KOPT-K1 (cell line): ENCODE data around the gene CYP27B1.
A peak's percentile ranks its signal among the peaks of the same experiment; 100 is the strongest.

Experiments used
- H3K27ac ChIP-seq: fragments of 200-600 bp; sonication (generic); 2 replicates; pipeline ENCODE4 v1.5.1; 2016; ENCODE audit warnings: antibody characterized with exemption, mild to moderate bottlenecking, low read depth, low read length; ENCODE audit not compliant: poor library complexity, severe bottlenecking
- H3K36me3 ChIP-seq: fragments of 200-600 bp; sonication (generic); 2 replicates; pipeline ENCODE4 v1.5.1; 2017; ENCODE audit warnings: antibody characterized with exemption, mild to moderate bottlenecking, low read length, moderate library complexity; ENCODE audit not compliant: insufficient read depth
- H3K9me3 ChIP-seq: fragments of 200-600 bp; sonication (generic); 2 replicates; pipeline ENCODE4 v1.5.1; 2017; ENCODE audit warnings: antibody characterized with exemption, low read length, mild to moderate bottlenecking; ENCODE audit not compliant: insufficient read depth, poor library complexity, severe bottlenecking

CYP27B1 gene

DNA sequence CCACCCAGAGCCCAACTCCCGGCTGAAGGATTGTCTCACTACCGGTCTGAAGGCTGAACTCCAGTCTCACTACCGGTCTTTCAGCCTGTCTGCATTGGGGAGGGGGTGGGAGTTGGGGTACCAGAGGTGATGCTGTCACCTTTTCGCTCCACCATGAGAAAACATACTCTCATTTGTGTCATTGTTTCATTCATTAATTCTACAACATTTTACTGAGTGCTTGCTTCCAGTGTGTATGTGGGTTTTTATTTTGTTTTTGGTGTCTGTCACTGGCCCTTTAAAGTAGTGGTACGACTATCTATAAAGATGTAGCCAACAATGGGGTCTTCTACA, 14.2 kb downstream of the CYP27B1 start:
- no peaks in the 10 kb centered on the region for H3K9me3 ChIP-seq
- peaks cover 43% of the 10 kb centered on the region for H3K36me3 ChIP-seq
- peak overlapping the region; percentile 48 for H3K27ac ChIP-seq

GRCh38 chr12:57751788-57752667, 14.8 kb downstream of the CYP27B1 start, which contains the start of gene CDK4:
Gene CDK4, minus strand, starts transcription at chr12:57752310. Its CDS starts 593 bp downstream, at chr12:57751717.
- no peaks in the 10 kb centered on the region for H3K9me3 ChIP-seq
- peak within 1 kb of the TSS; percentile 93 for H3K27ac ChIP-seq
- peaks cover 43% of the 10 kb centered on the region for H3K36me3 ChIP-seq

DNA sequence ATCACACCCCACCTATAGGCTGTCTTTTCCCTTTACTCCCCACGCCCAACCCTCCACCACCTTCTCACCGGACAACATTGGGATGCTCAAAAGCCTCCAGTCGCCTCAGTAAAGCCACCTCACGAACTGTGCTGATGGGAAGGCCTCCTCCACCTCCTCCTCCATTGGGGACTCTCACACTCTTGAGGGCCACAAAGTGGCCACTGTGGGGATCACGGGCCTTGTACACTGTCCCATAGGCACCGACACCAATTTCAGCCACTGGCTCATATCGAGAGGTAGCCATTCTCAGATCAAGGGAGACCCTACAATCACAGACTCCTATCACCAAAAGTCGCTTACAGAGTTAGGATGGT, 15.5 kb downstream of the CYP27B1 start:
- peaks cover 47% of the 10 kb centered on the region for H3K36me3 ChIP-seq
- H3K9me3 ChIP-seq: no peaks in the 10 kb centered on the region
- peak overlapping the region; percentile 93 for H3K27ac ChIP-seq

DNA sequence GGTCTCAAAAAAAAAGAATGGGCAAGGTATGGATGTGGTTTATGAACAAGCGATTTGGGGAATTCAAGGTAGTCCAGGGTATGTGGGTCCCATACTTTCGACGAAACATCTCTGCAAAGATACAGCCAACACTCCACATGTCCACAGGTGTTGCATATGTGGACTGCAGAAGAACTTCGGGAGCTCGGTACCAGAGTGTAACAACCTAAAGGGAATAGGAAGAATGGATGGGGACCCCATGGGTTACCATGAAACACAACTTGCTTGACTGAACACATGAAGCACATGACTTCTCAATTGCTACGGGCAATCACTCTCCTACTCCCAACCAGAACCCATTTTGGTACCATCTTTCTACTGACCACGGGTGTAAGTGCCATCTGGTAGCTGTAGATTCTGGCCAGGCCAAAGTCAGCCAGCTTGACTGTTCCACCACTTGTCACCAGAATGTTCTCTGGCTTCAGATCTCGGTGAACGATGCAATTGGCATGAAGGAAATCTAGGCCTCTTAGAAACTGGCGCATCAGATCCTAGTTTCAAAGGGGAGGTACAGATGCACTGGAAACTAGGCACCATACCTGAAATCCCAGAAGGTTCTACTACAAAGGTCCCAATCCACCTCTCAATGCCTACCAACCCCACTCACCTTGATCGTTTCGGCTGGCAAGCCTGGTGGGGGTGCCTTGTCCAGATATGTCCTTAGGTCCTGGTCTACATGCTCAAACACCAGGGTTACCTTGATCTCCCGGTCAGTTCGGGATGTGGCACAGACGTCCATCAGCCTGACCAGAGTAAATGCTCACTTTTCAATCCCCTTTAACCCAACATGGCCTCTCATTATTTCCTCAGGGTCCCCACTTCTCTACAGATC, 16.1 kb downstream of the CYP27B1 start:
- Histone ChIP-seq H3K27ac (peak overlapping the region; percentile 93), H3K36me3 (peaks cover 53% of the 10 kb centered on the region), H3K9me3 (no peaks in the 10 kb centered on the region)

GRCh38 chr12:57749061-57749460, 17.8 kb downstream of the CYP27B1 start:
- no peak overlapping the region for H3K27ac ChIP-seq
- peaks cover 57% of the 10 kb centered on the region for H3K36me3 ChIP-seq
- H3K9me3 ChIP-seq: no peaks in the 10 kb centered on the region

- Histone ChIP-seq H3K27ac (no peak overlapping the region), H3K9me3 (no peaks in the 10 kb centered on the region), H3K36me3 (peaks cover 56% of the 10 kb centered on the region)
These were observed 20.9 kb downstream of the CYP27B1 start for GRCh38 chr12:57746025-57746424.

DNA sequence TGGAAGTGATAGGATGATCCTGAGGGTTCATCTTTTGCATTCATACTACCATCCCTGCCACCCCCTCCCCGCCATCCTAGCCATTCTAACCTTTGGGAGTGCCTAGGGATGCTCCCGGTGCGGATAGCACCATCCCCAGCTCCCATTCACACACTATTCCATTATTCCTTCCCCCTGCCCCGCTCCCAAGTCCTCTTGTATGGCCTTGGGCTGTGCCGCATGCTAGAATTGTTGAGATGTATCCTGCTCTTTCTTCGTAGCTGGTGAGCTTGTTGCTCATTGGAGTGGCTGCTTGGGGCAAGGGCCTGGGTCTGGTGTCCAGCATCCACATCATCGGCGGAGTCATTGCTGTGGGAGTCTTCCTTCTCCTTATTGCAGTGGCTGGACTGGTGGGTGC, 21.4 kb downstream of the CYP27B1 start:
- H3K36me3 ChIP-seq: peaks cover 50% of the 10 kb centered on the region
- H3K9me3 ChIP-seq: no peaks in the 10 kb centered on the region
- peak overlapping the region; percentile 78 for H3K27ac ChIP-seq

DNA sequence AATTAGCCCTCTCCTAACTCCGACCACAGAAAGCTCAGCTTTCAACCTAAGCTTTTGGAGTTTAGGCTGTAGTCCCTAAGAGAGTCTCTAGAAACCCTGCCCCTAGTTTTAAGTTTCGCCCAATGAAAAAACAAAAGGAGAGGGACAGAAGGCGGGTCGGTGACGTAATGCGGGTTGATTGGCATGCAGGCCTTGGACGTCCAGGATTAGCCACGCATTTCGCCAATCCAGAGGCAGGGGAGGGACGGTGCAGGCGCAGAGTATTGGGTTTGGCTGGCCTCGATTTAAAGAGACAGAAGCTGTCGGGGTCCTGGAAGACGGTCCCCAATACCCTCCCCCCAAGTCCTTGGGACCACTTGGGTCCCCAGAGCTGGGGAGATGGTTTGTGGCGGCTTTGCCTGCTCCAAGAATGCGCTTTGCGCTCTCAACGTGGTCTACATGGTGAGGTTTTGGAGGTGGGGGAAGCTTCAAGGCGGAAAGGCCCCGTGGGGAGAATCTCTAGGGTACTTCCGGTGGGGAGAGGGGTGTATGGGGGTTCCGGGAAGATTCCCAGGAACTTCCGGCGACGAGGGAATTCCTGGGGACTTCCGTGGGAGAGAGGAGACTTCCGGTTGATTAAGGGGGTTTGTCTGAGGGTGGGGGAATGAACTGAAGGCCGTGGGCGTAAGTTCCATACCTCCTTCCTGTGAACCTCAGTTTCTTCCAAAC, 21.9 kb downstream of the CYP27B1 start, which contains the start of gene TSPAN31:
TSS of gene TSPAN31 (plus strand) at position 263 of the 708 bp plus-strand sequence. CDS start at position 379, 116 bp downstream.
- Histone ChIP-seq H3K27ac (peak within 1 kb of the TSS; percentile 78), H3K36me3 (peaks cover 47% of the 10 kb centered on the region), H3K9me3 (no peaks in the 10 kb centered on the region)

DNA sequence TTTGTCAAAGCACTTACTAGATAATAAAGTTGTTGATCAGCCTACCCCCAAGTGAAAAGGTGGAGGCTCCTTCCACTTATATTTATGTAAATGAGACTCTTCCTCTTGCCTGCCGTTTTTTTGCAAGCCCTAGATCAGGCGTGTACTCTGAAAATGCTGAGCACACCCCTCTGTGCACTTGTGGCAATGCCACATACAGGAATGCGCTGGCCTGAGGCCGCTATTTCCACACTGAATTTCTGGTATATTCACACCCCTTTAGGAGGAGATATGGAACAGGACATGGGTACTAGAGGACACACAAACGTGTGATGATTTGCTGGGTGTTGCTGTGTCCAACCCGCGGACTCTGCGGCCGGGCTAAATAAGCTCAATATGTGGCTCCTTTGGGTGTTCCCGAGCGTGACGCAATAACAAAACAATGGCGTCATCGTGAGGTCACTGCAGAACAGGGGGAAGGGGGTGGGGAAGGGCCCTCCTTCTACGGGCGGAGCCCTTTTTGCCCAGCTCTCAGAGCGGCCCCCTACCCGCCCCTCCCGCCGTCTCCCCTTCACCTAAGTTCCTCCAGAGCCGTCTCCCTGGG, 22.6 kb downstream of the CYP27B1 start:
- Histone ChIP-seq H3K27ac (peak overlapping the region; percentile 78), H3K9me3 (no peaks in the 10 kb centered on the region), H3K36me3 (peaks cover 47% of the 10 kb centered on the region)

GRCh38 chr12:57743769-57744168, 23.1 kb downstream of the CYP27B1 start:
- H3K9me3 ChIP-seq: no peaks in the 10 kb centered on the region
- no peak overlapping the region for H3K27ac ChIP-seq
- H3K36me3 ChIP-seq: peaks cover 47% of the 10 kb centered on the region

DNA sequence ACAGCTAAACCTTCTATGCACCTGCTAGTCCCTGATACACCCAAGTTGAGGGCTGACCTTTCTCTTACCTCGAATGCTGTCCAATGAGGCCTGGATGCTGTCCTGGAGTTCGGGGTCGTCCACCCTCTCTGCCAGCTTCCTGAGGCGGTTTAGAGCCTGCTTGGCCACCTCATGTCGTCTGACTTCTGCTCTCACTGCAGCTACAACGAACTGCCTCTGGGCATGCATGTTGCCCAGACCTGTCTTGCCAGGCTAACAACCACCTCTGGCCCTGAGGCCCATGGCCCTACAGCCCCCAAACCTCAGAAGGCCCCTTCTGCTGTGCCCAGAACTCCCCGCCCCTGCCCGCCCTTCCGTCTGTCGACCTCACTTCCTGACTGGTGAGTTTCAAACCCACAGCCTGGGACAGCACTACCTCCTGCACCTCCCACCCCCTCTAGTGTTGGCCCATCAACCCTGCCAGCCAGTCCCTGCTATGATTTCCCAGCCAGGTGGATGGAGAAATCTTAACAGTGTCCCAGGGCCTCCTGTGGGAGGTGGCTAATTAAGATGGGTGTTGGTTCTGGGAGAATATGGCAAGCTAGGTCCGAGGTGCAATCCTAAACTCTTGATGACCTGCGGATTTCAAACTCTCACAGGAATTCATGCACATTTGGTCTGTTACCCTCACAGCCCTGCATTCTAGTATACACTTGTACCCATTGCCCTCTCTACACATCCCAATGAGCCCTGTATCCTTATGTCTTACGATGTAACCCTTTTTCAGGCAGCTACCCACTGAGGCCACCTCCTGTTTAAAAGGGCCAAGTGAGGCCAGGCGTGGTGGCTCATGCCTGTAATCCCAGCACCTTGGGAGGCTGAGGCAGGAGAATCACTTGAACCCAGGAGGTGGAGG, 24.8 kb downstream of the CYP27B1 start:
- peaks cover 35% of the 10 kb centered on the region for H3K36me3 ChIP-seq
- no peaks in the 10 kb centered on the region for H3K9me3 ChIP-seq
- peak overlapping the region; percentile 80 for H3K27ac ChIP-seq

DNA sequence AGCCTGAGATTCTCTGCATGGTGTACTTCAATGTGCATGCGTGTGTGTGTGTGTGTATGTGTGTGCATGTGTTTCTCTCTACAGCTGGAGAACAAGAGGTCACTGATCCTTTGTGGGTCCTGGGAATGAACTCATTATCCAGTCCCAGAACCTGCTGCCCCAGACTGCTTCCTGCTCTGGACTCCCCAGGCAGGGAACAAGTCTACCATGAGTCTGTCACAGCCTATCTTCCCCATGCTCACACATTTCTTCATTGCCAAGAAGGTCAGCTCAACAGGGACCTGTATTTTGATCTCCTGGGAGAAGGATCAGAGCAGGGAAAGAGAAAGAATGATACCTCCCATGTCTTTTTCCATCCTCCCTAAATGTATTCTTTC, 25.5 kb downstream of the CYP27B1 start:
- Histone ChIP-seq H3K9me3 (no peaks in the 10 kb centered on the region), H3K27ac (peak overlapping the region; percentile 80), H3K36me3 (peaks cover 35% of the 10 kb centered on the region)

GRCh38 chr12:57740656-57741412, 26.0 kb downstream of the CYP27B1 start:
- H3K36me3 ChIP-seq: peaks cover 34% of the 10 kb centered on the region
- no peaks in the 10 kb centered on the region for H3K9me3 ChIP-seq
- H3K27ac ChIP-seq: peak overlapping the region; percentile 80
